Measurements from ENCODE around the gene ERG.

The ERG gene

DNA sequence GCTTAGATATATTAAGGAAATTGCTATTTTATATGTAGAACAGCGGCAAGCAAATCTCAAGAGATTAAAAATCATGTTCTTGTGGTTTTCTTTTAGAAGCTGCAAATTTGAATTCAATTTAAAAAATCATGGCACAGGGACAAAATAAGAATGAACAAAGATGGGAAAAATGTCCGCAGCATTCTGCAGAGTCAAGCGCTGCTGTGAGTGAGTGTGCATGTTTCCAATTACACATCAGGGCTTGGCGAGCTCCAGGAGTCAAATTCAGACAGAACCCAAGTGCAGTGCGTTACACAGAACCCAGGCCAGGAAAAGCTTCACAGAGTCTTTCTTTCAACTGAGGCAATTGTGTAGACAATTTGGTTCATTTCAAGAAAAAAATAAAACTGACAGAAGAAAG lies 33.3 kb upstream of the ERG start:
- DNase-seq (ENCODE audit: low read depth), result peak; percentile 8
- TF ChIP-seq, protein P1, sequence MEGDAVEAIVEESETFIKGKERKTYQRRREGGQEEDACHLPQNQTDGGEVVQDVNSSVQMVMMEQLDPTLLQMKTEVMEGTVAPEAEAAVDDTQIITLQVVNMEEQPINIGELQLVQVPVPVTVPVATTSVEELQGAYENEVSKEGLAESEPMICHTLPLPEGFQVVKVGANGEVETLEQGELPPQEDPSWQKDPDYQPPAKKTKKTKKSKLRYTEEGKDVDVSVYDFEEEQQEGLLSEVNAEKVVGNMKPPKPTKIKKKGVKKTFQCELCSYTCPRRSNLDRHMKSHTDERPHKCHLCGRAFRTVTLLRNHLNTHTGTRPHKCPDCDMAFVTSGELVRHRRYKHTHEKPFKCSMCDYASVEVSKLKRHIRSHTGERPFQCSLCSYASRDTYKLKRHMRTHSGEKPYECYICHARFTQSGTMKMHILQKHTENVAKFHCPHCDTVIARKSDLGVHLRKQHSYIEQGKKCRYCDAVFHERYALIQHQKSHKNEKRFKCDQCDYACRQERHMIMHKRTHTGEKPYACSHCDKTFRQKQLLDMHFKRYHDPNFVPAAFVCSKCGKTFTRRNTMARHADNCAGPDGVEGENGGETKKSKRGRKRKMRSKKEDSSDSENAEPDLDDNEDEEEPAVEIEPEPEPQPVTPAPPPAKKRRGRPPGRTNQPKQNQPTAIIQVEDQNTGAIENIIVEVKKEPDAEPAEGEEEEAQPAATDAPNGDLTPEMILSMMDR (IDR thresholded peaks at IDR 0.05; ENCODE audit: control insufficient read depth, insufficient read depth, low read depth, low read length, missing control alignments), result no peak
- no peak overlapping the region for H3K4me3 ChIP-seq (ENCODE audit: control insufficient read depth, low read depth, low read length)

DNA sequence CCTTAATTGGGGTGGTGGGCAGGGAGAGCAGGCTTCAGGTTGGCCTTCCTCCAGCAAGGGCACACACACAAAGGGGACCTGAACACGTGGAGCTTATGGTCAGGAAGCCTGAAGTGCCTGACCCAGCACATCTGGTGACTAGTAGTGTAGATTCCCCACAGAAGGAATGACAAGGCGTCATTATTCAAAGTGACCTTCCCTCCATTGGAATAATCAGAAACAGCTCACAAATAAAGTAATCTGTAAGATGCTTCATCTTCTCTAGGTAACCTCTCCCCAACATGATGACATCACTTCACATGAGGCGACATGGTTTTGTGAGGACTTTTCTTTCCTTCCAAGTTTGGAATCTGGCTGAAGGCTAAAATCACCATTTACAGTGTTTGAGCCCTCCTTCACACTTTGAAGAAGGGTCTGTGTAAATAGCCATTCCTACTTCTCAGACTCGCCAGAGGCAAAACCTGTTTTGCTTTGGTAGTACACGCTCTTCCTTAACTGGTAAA lies 32.8 kb upstream of the ERG start:
- no peak overlapping the region for H3K4me3 ChIP-seq (ENCODE audit: control insufficient read depth, low read depth, low read length)
- DNase-seq (ENCODE audit: low read depth), result no peak
- TF ChIP-seq, protein P1 (IDR thresholded peaks at IDR 0.05; ENCODE audit: control insufficient read depth, insufficient read depth, low read depth, low read length, missing control alignments), result no peak

DNA sequence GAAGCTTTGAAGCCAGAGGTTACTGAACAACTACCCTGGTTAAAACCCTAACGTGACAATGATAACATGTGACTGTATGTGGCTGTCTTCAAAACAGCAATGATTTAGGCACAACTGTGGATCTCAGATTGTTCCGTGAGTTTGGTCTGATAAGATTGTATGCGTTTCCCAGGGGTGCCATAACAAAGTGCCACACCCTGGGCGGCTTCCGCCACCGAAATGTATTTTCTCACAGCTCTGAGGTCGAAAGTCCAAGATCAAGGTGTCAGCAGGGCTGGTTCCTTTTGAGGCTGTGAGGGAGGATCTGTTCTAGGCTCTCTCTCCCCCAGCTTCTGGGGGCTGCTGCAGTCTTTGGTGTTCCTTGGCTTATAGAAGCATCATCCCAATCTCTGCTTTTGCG lies 29.5 kb upstream of the ERG start:
- no peak overlapping the region for H3K4me3 ChIP-seq (ENCODE audit: control insufficient read depth, low read depth, low read length)
- TF ChIP-seq, protein P1 (IDR thresholded peaks at IDR 0.05; ENCODE audit: control insufficient read depth, insufficient read depth, low read depth, low read length, missing control alignments), result no peak
- DNase-seq (ENCODE audit: low read depth), result no peak

DNA sequence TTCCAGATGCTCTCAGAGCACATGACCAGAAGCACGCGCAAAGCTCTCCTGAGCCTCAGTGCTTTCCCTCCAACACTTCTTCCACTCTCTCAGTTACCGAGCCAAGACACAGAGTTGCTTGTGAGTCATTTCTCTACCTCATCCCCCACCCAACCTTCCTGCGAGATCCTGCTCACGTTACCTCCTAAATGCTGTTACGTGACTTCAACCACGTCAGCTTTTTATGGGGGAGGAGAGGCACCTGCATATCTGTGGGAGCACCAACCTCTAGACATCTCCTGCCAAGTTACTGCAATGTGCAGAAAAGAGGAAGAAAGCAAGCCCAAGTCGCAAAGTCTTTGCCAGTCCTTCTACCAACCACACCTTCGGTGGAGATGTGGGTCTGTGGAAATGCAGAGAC lies 27.2 kb upstream of the ERG start:
- no peak for DNase-seq (ENCODE audit: low read depth)
- no peak overlapping the region for H3K4me3 ChIP-seq (ENCODE audit: control insufficient read depth, low read depth, low read length)
- TF ChIP-seq, protein P1 (IDR thresholded peaks at IDR 0.05; ENCODE audit: control insufficient read depth, insufficient read depth, low read depth, low read length, missing control alignments), result no peak

DNA sequence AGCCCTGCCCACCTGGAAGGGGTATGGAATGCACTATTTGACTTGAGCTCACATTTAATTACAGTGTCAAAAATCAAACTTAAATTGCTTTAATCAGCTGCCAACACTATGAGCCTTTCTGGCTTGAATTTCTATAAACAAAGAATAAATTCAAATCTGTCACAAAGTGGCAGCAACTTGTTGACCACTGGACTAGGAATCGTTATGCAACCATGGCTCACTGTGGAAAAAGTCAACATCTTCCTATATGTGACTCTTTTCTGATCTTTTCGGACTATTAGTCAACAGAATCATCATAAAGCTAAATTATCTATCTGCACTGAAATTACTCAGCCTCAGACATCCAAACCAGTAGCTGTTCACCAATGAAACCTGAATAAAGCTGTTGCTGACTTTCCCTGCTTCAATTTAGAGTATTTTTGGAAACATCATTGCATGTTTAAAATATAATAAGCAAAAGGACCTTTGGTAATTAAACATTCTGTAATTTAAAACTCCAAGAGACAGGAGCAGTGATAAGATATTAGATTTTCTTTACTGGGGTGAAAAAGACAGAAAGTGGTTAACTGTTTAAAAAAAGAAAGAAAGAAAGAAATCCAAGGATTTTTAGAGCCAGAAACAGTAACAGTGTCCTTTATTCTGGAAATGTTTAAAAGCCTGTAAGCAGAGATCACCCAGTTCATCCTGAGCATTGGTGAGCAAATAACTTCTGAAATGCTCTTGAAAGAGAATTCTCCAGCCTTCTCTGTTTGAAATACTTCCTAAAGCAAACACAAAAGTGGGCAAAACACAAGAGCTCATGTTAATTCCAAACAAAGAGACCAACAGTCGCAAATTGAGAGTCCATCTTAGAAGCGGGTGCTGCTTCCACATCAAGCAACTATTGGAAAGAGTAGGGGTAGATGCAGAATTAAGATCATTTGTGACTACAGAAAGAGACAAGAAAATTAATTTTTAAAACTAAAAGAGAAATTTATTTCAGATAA lies 26.2 kb upstream of the ERG start:
- DNase-seq (ENCODE audit: low read depth), result no peak
- no peak overlapping the region for H3K4me3 ChIP-seq (ENCODE audit: control insufficient read depth, low read depth, low read length)
- TF ChIP-seq, protein P1 (IDR thresholded peaks at IDR 0.05; ENCODE audit: control insufficient read depth, insufficient read depth, low read depth, low read length, missing control alignments), result no peak

DNA sequence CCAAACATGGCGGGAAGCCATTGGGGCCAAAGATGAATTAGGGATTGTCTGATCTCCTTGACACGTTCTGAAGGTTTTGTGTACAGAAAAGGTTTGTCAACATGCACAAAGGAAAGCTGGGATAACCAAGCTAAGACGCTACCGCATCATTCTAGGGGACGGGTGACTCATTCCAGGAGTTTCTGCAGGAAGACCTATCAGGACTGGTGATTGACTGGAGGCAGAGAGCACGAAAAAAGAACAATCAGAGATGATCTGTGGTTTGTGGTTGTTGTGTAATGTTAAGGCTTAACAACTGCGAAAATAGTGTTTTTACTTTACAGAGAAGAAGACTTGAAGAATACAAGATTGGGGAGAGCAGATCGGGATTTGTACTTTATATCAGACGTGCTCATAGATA lies 22.2 kb upstream of the ERG start:
- H3K4me3 ChIP-seq (ENCODE audit: control insufficient read depth, low read depth, low read length), result no peak overlapping the region
- DNase-seq (ENCODE audit: low read depth), result no peak
- TF ChIP-seq, protein P1 (IDR thresholded peaks at IDR 0.05; ENCODE audit: control insufficient read depth, insufficient read depth, low read depth, low read length, missing control alignments), result no peak
